GM19025 (cell line): Measurements from ENCODE around the gene IGFLR1.

Experiments used
- ATAC-seq: cut with Tn5 transposase; IDR thresholded peaks from one replicate; pipeline ENCODE4 v1.9.1; 2021; ENCODE audit warnings: mild to moderate bottlenecking, low read depth, moderate library complexity; ENCODE audit not compliant: unreplicated experiment

Gene IGFLR1

DNA sequence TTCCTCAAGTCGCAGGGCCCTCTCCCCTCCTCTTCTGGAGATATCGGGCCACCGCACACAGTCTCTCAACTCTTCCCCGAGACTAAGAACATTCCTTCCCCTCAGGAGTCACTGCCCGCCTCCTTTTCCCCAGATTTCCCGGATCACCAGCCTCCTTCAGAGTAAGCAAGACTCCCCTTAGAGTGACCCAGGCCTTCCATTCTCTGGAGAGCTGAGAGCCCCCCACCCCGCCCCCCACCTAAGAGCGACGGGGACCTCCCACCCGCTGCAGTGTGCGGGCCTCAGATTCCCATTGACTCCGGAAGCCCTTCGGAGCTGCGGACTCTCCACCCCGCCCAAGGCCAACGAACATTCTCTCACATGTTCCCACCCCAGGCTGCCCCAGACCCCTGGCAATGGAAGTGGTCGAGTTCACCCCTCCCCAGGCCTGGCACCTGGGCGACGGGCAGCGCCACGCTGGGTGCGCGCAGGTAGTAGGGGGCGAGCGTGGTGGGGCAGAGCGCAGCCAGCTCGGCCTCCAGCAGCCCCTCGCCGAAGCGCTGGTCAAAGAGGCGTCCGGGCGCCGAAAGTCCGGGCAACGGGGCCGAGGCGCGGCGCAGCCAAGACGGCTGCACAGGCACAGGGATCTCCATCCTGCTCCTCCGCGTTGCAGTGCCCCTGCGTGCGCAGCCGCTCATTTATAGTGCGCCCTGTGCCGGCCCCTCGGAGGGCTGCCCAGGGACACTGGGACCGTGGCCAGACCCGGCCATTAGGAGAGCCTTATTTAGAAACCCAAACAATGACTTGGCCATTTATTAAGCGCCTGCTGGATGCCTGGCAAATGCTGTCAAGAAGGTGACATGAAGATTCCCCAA is 14.4 kb upstream of the IGFLR1 start, which contains the start of gene HSPB6:
Gene HSPB6, minus strand, starts transcription at position 653 of the 854 bp plus-strand sequence. Its CDS starts 21 bp downstream, at position 632.
- ATAC-seq: no peak

- ATAC-seq: no peak
Measured at GRCh38 chr19:35755550-35756376, 13.5 kb upstream of the IGFLR1 start.

DNA sequence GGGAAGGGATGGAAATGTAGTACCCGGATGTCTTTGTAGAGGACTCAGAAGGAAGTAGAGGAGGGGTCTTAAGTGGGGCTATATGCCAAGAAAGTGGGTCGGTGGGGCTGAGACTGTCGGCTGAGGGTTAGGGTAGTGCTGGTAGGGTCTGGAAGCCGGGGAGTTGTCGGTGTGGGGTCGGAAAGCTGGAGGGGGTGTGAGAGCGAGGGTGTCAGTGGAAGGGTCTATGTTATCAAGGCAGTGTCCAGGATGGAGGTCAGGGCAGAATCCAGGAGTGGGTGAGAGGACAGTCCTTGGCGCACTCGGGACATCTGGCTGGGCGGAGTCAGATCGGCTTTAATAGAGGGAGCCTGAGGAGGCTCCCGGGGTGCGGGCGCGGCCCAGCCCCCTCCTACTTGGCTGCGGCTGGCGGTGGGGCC is 12.9 kb upstream of the IGFLR1 start:
- no peak for ATAC-seq

- no peak for ATAC-seq
Measured at GRCh38 chr19:35754370-35755130, 12.3 kb upstream of the IGFLR1 start.

GRCh38 chr19:35753634-35754369 is 11.6 kb upstream of the IGFLR1 start:
- no peak for ATAC-seq

DNA sequence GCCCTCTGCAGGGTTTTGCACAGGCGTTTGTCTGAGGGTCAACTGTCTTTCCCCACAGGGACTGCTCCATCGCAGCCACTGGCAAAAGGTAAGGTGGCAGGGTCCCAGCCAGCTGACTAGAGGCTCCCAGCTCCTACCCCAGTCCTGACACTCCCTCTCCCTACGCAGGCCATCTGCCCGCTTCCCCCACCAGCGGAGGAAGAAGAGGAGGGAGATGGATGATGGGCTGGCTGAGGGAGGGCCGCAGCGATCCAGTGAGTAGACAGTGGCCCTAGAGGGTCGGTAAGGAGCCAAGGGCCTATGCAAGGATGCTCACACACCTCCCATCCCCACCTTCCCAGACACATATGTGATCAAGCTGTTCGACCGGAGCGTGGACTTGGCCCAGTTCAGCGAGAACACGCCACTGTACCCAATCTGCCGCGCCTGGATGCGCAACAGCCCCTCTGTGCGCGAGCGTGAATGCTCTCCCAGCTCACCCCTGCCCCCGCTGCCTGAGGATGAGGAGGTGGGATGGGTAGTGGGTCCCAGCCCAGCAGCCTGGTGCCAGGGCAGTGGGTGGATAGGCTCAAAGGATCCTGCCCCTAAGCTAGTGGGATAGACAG is 10.6 kb upstream of the IGFLR1 start:
- no peak for ATAC-seq

DNA sequence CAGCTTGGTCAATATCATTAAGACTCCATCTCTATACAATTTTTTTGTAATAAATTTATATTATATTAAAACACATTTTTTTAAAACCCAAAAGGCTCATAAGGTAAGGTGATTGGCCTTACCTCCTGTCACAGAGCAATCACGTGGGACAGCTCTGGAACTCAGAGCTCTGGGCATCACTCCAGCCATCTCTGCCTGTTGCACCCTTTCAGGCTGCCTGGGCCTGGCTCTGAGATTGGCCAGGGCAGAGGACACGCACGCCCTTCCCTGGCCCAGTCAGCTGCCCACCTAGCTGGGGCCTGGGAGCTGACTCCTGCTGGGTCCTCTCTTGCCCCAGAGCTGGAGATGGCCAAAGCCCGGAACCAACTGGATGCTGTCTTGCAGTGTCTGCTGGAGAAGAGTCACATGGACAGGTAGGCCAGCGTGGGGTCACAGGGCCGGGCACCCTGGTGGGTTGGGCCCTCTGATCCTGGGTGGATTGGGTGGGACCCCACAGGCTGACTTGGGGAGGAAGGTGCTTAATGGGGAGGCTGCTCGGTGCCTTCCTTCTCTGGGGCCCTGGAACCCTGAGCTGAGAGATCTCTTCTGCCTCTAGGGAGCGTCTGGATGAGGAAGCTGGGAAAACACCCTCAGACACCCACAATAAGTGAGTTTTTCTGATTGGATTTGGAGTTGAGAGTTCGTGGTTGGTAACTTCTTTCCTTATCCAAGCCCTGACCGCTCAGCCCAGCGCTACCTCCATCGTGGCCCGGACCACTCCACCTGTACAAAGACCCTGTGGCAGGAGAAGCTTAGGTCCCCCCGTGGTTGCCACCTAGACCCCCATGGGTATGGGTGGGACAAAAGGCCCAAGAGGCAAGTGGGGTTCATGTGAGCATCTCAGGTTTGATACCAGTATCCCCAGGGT is 9.8 kb upstream of the IGFLR1 start:
- ATAC-seq: no peak

- ATAC-seq: no peak
Measured at GRCh38 chr19:35750167-35750566, 7.9 kb upstream of the IGFLR1 start.

GRCh38 chr19:35748106-35749020 is 6.1 kb upstream of the IGFLR1 start, which contains the start of gene LIN37:
LIN37 (plus strand) TSS chr19:35748576; CDS start chr19:35748725, 149 bp downstream.
- peak; percentile 72 for ATAC-seq

DNA sequence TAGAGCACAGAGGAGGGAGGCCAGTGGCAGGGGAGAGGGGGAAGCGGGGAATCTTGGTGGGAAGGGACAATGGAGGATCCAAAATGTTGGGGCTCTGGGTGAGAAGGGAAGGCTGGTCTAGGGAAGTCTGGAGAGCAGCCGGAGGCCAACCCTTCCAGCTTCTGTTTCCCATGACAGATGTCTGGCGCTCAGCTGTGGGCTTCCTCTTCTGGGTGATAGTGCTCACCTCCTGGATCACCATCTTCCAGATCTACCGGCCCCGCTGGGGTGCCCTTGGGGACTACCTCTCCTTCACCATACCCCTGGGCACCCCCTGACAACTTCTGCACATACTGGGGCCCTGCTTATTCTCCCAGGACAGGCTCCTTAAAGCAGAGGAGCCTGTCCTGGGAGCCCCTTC is 4.3 kb upstream of the IGFLR1 start:
- ATAC-seq: no peak

DNA sequence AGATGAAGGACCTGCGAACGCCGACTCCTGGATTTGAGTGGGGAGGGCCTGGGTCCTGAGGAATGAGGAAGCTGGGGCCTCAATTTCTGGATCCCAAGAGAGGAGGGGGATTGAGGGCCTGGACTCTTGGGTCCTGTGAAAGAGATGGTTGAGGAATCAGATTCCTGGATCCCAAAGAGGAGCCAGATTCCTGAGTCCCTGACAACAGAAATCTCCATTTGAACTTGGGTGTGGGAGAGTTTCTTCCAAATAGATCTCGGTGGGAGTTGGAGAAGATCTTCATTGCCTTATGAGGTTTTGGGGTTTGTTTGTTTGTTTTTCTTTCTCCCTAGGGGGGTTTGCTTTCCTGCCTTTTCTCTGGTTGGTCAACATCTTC is 3.8 kb upstream of the IGFLR1 start:
- ATAC-seq: no peak

- ATAC-seq: peak; percentile 32
Measured at GRCh38 chr19:35745328-35746086, 3.3 kb upstream of the IGFLR1 start, which contains the start of the genes PSENEN and U2AF1L4. PSENEN (plus strand) TSS chr19:35745651; CDS start chr19:35745931, 280 bp downstream. U2AF1L4 (minus strand) TSS chr19:35745418; CDS start chr19:35745391, 27 bp downstream.

- ATAC-seq: no peak
Measured at GRCh38 chr19:35744430-35745327, 2.4 kb upstream of the IGFLR1 start.

DNA sequence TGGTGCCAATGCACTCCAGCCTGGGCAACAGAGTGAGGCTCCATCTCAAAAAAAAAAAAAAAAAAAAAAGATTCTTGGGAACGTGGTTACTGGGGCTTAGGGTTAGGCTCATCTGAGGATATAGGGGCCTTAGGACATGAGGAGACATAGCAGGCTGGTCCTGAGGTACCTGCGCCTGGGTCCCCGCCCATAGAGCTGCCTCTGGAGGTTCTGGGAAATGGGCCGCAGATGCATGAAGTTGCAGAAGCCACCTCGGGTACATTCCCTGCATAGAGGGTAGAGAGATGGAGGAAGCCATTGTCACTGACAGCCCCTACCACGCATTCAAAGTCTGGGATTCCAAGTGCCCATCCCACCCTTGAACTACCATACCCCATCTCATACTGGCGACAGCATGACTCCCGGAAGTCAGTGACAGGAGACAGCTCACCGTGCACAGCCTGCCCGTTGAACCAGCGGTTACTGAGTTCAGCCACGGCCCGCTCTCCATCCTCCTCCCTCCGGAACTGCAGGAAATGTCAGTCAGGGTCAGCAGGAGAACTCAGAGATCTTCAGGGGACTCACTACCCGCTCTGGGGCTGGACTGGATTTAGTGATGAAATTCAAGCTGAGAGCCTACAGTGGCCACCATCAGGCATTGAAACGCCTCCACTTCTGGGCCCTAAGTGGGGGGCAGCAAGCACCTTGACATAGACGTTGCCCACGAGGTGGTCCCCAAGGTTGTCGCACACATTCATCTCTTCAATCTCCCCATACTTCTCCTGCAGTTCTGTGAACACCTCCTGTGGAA is 1.6 kb upstream of the IGFLR1 start:
- no peak for ATAC-seq

DNA sequence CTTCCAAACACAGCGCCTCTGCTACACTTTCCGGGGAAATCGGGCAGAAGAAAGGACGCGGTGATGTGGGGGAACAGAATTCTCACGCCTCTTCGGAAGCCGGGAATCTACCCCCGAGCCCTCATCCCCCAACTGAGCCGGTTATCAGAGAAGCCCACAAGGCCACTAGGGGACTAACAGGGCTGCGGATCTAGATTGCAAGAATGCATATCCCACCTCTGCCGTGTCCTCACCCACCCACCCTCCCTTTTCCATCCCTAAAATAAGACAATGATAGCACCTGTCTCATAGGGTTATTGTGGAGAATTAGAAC is 1.1 kb downstream of the IGFLR1 start:
- no peak for ATAC-seq
